Measurements from ENCODE around the gene DNAI7.
A peak's percentile ranks its signal among the peaks of the same experiment; 100 is the strongest.

DNAI7 gene

GRCh38 chr12:25194214-25194613, 746 bp downstream of the DNAI7 start:
- H3K36me3 Mint-ChIP-seq: peaks cover 2% of the 10 kb centered on the region
- peak overlapping the region; percentile 99 for H3K4me3 Mint-ChIP-seq
- H3K4me1 Mint-ChIP-seq (ENCODE audit: low read depth): peaks cover 35% of the 10 kb centered on the region
- peak overlapping the region; percentile 98 for H3K27ac Mint-ChIP-seq
- H3K27me3 Mint-ChIP-seq: no peaks in the 10 kb centered on the region
- no peaks in the 10 kb centered on the region for H3K9me3 Mint-ChIP-seq (ENCODE audit: low read depth)

GRCh38 chr12:25190793-25191192, 4.2 kb downstream of the DNAI7 start:
- Mint-ChIP-seq H3K27me3 (no peaks in the 10 kb centered on the region), H3K9me3 (ENCODE audit: low read depth) (no peaks in the 10 kb centered on the region), H3K4me1 (ENCODE audit: low read depth) (peaks cover 36% of the 10 kb centered on the region), H3K27ac (no peak overlapping the region), H3K4me3 (no peak overlapping the region), H3K36me3 (no peaks in the 10 kb centered on the region)

- Mint-ChIP-seq H3K4me1 (ENCODE audit: low read depth) (peaks cover 29% of the 10 kb centered on the region), H3K4me3 (no peak overlapping the region), H3K9me3 (ENCODE audit: low read depth) (no peaks in the 10 kb centered on the region), H3K27me3 (no peaks in the 10 kb centered on the region), H3K27ac (no peak overlapping the region), H3K36me3 (no peaks in the 10 kb centered on the region)
Measured at GRCh38 chr12:25189656-25190055, 5.3 kb downstream of the DNAI7 start.

- no peaks in the 10 kb centered on the region for H3K27me3 Mint-ChIP-seq
- no peak overlapping the region for H3K4me3 Mint-ChIP-seq
- H3K27ac Mint-ChIP-seq: no peak overlapping the region
- no peaks in the 10 kb centered on the region for H3K9me3 Mint-ChIP-seq (ENCODE audit: low read depth)
- H3K36me3 Mint-ChIP-seq: no peaks in the 10 kb centered on the region
- peaks cover 27% of the 10 kb centered on the region for H3K4me1 Mint-ChIP-seq (ENCODE audit: low read depth)
Measured at GRCh38 chr12:25187781-25188180, 7.2 kb downstream of the DNAI7 start.

- no peaks in the 10 kb centered on the region for H3K27me3 Mint-ChIP-seq
Measured at GRCh38 chr12:25186788-25187402, 8.1 kb downstream of the DNAI7 start.

GRCh38 chr12:25186038-25186787, 8.7 kb downstream of the DNAI7 start:
- Mint-ChIP-seq H3K27ac (peak overlapping the region; percentile 83), H3K4me3 (peak overlapping the region; percentile 80), H3K9me3 (ENCODE audit: low read depth) (no peaks in the 10 kb centered on the region)

More at GRCh38 chr12:25186788-25187402, 8.1 kb downstream of the DNAI7 start:
- peaks cover 29% of the 10 kb centered on the region for H3K4me1 Mint-ChIP-seq (ENCODE audit: low read depth)
- H3K4me3 Mint-ChIP-seq: peak overlapping the region; percentile 80
- no peaks in the 10 kb centered on the region for H3K36me3 Mint-ChIP-seq
- no peaks in the 10 kb centered on the region for H3K9me3 Mint-ChIP-seq (ENCODE audit: low read depth)
- peak overlapping the region; percentile 83 for H3K27ac Mint-ChIP-seq

GRCh38 chr12:25184132-25184531, 10.8 kb downstream of the DNAI7 start:
- Mint-ChIP-seq H3K27ac (peak overlapping the region; percentile 47), H3K36me3 (peaks cover 2% of the 10 kb centered on the region), H3K4me3 (no peak overlapping the region), H3K27me3 (no peaks in the 10 kb centered on the region), H3K4me1 (ENCODE audit: low read depth) (peaks cover 29% of the 10 kb centered on the region), H3K9me3 (ENCODE audit: low read depth) (peaks cover 3% of the 10 kb centered on the region)

More at GRCh38 chr12:25186038-25186787, 8.7 kb downstream of the DNAI7 start:
- H3K36me3 Mint-ChIP-seq: no peaks in the 10 kb centered on the region
- no peaks in the 10 kb centered on the region for H3K27me3 Mint-ChIP-seq
- peaks cover 29% of the 10 kb centered on the region for H3K4me1 Mint-ChIP-seq (ENCODE audit: low read depth)

GRCh38 chr12:25182765-25183164, 12.2 kb downstream of the DNAI7 start:
- Mint-ChIP-seq H3K4me3 (no peak overlapping the region), H3K27me3 (no peaks in the 10 kb centered on the region), H3K27ac (peak overlapping the region; percentile 38), H3K36me3 (peaks cover 2% of the 10 kb centered on the region), H3K4me1 (ENCODE audit: low read depth) (peaks cover 27% of the 10 kb centered on the region), H3K9me3 (ENCODE audit: low read depth) (peaks cover 3% of the 10 kb centered on the region)

GRCh38 chr12:25162866-25163265, 32.1 kb downstream of the DNAI7 start:
- Mint-ChIP-seq H3K4me3 (no peak overlapping the region), H3K36me3 (no peaks in the 10 kb centered on the region), H3K27me3 (no peaks in the 10 kb centered on the region), H3K9me3 (ENCODE audit: low read depth) (no peaks in the 10 kb centered on the region), H3K27ac (no peak overlapping the region), H3K4me1 (ENCODE audit: low read depth) (no peaks in the 10 kb centered on the region)

GRCh38 chr12:25156061-25156460, 38.9 kb downstream of the DNAI7 start:
- no peaks in the 10 kb centered on the region for H3K9me3 Mint-ChIP-seq (ENCODE audit: low read depth)

GRCh38 chr12:25155022-25155576, 39.9 kb downstream of the DNAI7 start:
- no peak overlapping the region for H3K27ac Mint-ChIP-seq
- no peak overlapping the region for H3K4me3 Mint-ChIP-seq
- H3K4me1 Mint-ChIP-seq (ENCODE audit: low read depth): peaks cover 7% of the 10 kb centered on the region
- no peaks in the 10 kb centered on the region for H3K36me3 Mint-ChIP-seq
- no peaks in the 10 kb centered on the region for H3K9me3 Mint-ChIP-seq (ENCODE audit: low read depth)
- H3K27me3 Mint-ChIP-seq: no peaks in the 10 kb centered on the region

More at GRCh38 chr12:25156061-25156460, 38.9 kb downstream of the DNAI7 start:
- Mint-ChIP-seq H3K27ac (no peak overlapping the region), H3K4me1 (ENCODE audit: low read depth) (peaks cover 7% of the 10 kb centered on the region), H3K36me3 (no peaks in the 10 kb centered on the region), H3K27me3 (no peaks in the 10 kb centered on the region), H3K4me3 (no peak overlapping the region)

GRCh38 chr12:25152055-25152454, 42.9 kb downstream of the DNAI7 start:
- peaks cover 7% of the 10 kb centered on the region for H3K4me1 Mint-ChIP-seq (ENCODE audit: low read depth)
- H3K4me3 Mint-ChIP-seq: no peak overlapping the region
- no peaks in the 10 kb centered on the region for H3K27me3 Mint-ChIP-seq
- no peak overlapping the region for H3K27ac Mint-ChIP-seq
- H3K9me3 Mint-ChIP-seq (ENCODE audit: low read depth): no peaks in the 10 kb centered on the region
- no peaks in the 10 kb centered on the region for H3K36me3 Mint-ChIP-seq

GRCh38 chr12:25151476-25151875, 43.5 kb downstream of the DNAI7 start:
- Mint-ChIP-seq H3K9me3 (ENCODE audit: low read depth) (no peaks in the 10 kb centered on the region), H3K36me3 (no peaks in the 10 kb centered on the region), H3K4me3 (no peak overlapping the region), H3K27me3 (no peaks in the 10 kb centered on the region), H3K4me1 (ENCODE audit: low read depth) (peaks cover 7% of the 10 kb centered on the region), H3K27ac (no peak overlapping the region)

GRCh38 chr12:25146686-25147085, 48.3 kb downstream of the DNAI7 start:
- Mint-ChIP-seq H3K9me3 (ENCODE audit: low read depth) (no peaks in the 10 kb centered on the region), H3K4me3 (no peak overlapping the region), H3K4me1 (ENCODE audit: low read depth) (no peaks in the 10 kb centered on the region), H3K27me3 (no peaks in the 10 kb centered on the region), H3K27ac (no peak overlapping the region), H3K36me3 (no peaks in the 10 kb centered on the region)

GRCh38 chr12:25135531-25136154, 59.3 kb downstream of the DNAI7 start:
- no peak overlapping the region for H3K27ac Mint-ChIP-seq
- H3K36me3 Mint-ChIP-seq: peaks cover 6% of the 10 kb centered on the region
- H3K9me3 Mint-ChIP-seq (ENCODE audit: low read depth): no peaks in the 10 kb centered on the region
- no peak overlapping the region for H3K4me3 Mint-ChIP-seq
- H3K4me1 Mint-ChIP-seq (ENCODE audit: low read depth): no peaks in the 10 kb centered on the region
- H3K27me3 Mint-ChIP-seq: peaks cover 4% of the 10 kb centered on the region

Data from activated naive CD8-positive, alpha-beta T cell (primary cell).